Stimulated activated CD4-positive, alpha-beta T cell treated with anti-CD3 and anti-CD28 coated beads, Interleukin-12 subunit alpha, Interleukin-12 subunit beta, amount 100 ng/mL, for 4 hours (primary cell): ENCODE results near the gene ERN1.

Experiments used
- DNase-seq: peaks from one replicate; pipeline ENCODE4 v3.0.0-alpha.2; 2020

ERN1 gene

GRCh38 chr17:64056269-64057005 lies 73.5 kb downstream of the ERN1 start:
- no peak for DNase-seq

DNA sequence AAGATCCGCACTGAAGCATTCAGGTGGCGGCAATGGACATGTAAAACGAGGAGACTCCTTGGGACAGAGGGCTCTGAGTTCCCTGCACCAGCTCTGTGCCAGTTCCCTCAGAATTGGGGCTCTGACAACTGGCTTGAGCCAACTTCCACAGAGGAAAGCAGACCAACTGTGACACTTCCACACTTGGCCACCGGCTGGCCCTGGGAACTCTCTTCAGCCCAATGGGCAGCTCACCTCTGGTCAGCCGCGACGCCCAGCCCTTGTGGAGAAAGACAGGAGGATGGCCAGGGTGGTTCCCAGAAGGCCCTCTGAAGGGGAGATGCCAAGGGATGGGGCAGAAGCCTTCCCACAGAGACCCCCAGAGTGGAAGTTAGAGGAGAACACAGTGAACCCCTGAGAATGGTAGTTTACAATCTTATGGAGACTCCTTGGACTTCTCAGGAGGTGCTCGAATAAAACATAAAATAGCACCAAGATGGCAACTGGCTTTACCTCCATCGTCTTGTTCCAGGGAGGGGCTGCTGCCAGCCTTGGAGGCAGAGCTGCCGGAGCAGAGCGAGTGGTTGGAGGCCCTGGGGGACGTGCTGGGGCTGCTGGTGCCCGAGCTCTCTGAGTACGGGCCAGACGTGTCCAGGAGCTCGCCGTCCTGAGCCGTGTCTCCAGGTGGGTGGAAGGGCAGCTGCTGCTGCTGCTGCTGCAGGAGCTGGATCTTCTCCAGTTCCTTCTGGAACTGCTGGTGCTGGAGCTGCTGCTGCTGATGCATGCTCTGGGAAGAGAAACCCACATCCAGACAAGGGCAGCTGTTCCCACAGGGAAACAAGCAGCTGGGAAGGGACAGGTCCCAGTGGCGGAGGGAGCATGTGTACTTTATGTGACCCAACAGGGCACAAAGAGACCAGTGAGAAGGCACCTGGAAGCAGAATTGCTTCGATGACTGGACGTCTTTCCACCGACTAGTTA lies 74.5 kb downstream of the ERN1 start:
- DNase-seq, result no peak

DNA sequence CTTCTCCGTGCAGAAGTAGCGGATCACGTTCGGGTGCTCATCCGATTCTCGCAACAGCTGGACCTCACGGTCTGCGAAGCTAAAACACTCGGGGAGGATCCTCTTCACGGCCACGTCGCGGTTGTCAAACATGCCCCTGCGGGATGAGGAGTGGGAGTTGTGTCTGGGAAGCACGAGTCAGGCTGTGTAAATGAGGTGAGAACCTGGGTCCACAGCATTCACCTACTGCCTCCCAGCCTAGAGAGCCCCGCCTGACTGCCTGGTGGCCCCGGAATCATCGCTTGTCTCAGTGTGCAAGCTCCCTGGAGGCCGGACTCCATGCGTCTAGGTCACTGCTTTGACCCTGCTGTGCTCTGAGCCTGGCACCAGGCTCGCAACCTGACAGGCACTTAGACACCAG lies 75.6 kb downstream of the ERN1 start:
- DNase-seq, result no peak

DNA sequence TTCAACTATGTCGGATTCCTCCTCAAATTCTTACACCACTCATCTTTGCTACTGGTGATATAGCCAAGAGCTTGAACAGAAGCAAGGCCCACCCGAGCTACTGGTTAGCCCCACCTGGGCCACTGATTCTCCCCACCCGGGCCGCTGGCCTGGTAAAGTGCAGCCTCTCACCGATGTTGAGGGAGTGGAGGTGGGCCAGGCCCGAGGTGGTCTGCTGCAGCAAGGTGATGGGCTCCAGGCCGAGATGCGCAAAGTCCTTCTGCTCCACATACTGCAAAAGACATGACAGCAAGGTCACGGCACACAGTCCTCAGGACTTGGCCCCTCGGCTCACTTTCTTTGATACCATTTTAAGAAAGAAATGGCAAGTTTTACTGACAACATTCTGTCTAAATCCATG lies 76.8 kb downstream of the ERN1 start:
- DNase-seq, result no peak

- DNase-seq, result no peak
These were observed 78.8 kb downstream of the ERN1 start for GRCh38 chr17:64051153-64051552.

DNA sequence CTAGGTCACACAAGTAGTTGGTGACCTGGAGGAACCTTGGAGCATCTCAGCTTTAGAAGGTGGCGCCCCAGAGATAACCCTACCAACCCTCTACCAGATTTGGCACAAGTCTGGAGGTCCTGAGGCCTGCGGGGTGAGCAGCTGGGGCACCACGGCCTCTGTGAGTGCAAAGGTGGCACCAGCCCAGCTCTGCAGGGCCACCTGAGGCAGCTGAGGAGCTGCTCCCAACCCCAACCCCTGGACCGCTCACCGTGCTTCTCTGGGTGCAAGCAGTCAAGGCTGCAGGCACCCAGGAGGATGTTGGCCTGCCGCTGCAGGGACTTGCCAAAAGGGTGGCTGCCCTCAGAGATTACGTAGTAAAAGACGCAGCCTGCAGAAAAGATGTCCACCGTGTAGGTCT lies 81.1 kb downstream of the ERN1 start:
- no peak for DNase-seq

DNA sequence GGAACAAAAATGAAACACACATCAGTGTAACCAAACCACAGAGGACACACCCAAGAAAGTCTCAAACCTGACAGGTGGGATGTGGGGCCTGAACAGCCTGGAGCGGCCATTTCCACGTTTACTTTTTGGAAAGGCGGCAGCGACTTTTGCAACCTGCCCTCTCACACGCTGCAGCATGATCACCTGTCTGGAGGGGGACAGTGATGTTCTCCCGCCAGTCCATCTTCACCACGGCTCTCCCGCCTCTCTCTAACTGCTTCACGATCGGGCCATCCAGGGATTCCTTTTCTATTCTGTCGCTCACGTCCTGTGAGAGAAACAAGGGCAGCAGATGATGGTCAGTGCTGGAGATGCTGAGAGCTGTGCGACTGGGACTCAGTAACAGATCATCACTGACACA lies 84.8 kb downstream of the ERN1 start:
- no peak for DNase-seq

GRCh38 chr17:64042700-64043485 lies 87.1 kb downstream of the ERN1 start:
- no peak for DNase-seq

- no peak for DNase-seq
These were observed 88.0 kb downstream of the ERN1 start for GRCh38 chr17:64041912-64042311.

GRCh38 chr17:64040206-64040605 lies 89.7 kb downstream of the ERN1 start:
- no peak for DNase-seq

DNA sequence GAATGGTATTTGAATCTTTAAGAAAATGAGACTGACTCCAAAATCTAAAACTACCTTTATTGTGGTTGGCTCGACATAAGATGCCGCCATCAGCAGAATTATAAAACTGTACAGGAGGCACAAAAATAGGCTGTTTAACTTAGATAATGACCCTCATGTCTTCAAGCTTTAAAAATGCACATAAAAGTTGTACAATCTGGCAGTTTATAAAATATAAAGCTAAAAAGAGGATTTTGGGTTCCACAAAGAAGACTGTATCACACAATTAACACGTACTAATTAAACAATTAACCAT lies 90.9 kb downstream of the ERN1 start:
- no peak for DNase-seq

DNA sequence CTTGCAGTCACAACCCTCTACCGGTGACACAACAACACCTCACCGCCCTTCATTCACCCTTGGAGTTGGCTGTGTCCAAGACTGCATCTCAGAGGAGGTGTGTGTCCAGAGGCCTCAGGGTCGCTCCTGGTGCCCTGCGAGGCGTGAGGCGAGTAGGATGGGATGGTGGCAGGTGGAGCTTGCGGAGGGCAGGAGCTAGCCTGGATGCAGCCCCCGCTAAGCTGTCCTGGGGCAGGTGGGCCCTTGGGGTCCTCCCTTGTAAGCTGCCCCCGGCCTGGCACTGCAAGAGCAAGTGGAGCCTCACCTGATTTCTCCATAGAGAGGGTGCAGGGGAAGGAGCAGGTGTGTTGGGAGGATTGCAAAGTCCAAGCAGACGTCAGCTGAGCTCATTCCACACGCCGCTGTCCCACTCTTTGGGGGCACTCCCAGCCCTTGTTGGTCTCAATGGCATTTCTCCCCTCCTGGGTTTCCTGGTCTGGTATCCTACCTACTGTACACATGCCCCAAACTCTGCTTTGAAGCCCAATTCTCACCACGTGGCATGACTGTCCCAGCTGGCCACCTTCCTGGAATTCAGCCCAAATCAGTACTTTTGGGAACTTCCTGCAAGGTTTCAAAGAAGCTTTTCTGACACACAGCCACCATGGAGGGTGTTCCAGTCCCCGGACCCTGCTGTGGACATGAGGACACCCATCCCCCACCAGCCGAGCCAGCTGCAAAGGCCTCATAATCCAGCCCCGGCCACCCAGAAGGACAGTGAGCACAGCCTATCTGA lies 91.4 kb downstream of the ERN1 start:
- DNase-seq, result no peak

GRCh38 chr17:64037802-64038201 lies 92.1 kb downstream of the ERN1 start:
- DNase-seq, result no peak

- DNase-seq, result no peak
These were observed 92.8 kb downstream of the ERN1 start for GRCh38 chr17:64037180-64037579.

DNA sequence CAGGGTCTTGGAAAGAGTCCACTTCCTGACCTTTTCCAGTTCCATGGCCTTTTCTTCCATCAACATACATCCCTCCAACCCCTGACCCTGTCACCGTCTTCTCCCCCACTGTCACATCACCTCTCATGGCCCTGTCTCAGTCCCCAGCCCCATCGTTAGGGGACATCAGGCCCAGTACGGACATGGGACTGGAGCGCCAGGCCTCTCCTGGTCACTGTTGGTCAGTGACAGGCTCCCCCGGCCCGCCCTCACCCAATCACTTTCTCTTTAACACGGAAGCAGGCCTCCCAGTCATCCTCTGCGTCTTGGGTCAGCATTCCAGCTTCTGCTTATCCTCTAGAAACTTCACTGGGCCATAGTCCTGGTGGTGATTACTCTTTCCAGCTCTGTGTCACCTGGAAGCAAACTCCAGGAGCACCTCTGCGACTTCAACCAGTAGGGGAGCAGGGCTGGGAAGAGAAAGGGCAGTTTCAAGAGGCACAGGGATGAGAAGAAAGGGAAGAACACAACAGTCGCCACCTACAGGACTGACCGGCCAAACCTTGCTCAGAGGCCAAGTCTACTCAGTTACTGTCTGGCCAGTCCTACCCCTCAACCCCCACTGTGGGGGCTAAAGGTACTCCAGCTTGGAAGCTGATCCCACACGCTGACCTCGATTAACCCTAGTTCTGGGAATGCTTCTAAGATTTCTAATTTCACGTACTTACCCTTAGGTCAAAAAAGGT lies 93.6 kb downstream of the ERN1 start:
- no peak for DNase-seq

DNA sequence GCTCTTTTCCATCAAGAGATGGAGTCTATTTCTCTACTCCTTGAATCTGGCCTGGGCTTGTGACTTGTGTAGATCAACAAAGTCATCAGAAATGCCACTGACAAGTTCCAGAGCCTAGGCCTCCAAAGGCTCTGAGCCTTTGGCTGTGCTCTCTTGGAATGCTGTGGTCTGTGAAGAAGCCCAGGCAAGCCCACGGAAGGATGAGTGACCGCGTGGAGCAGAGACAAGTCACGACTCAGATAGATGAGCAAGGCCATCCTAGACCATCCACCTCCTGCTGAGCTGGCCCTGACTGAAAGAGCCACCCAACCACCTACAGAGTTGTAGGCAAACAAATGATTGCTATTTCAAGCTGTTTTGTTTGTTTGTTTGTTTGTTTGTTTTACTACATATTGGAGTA lies 97.9 kb downstream of the ERN1 start:
- no peak for DNase-seq

DNA sequence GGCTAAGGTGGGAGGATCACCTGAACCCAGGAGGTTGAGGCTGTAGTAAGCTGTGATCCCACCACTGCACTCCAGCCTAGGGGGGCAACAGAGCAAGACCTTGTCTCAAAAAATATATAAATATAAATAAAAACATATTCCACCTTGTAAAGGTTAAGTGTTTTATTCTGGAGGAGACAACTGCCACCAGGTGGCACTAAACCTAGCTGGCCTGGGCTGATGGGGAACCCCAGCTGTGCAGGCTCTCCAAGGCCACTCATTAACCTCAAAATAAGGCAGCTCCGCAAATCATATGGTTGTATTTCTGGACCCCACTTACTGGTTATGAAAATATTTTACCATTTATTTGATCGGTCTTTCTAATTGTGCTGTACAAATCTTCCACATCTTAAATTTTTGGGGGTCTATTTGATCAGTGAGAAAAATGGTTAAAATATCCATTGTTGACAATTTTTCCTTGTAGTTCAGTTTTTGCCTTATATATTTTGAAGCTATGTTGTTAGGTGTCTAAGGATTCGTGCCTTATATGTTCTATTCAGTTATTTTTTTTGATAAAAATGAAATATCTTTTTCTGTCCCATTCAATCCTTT lies 101.0 kb downstream of the ERN1 start:
- peak; percentile 61 for DNase-seq

- peak; percentile 79 for DNase-seq
These were observed 104.1 kb downstream of the ERN1 start for GRCh38 chr17:64025732-64026294.

DNA sequence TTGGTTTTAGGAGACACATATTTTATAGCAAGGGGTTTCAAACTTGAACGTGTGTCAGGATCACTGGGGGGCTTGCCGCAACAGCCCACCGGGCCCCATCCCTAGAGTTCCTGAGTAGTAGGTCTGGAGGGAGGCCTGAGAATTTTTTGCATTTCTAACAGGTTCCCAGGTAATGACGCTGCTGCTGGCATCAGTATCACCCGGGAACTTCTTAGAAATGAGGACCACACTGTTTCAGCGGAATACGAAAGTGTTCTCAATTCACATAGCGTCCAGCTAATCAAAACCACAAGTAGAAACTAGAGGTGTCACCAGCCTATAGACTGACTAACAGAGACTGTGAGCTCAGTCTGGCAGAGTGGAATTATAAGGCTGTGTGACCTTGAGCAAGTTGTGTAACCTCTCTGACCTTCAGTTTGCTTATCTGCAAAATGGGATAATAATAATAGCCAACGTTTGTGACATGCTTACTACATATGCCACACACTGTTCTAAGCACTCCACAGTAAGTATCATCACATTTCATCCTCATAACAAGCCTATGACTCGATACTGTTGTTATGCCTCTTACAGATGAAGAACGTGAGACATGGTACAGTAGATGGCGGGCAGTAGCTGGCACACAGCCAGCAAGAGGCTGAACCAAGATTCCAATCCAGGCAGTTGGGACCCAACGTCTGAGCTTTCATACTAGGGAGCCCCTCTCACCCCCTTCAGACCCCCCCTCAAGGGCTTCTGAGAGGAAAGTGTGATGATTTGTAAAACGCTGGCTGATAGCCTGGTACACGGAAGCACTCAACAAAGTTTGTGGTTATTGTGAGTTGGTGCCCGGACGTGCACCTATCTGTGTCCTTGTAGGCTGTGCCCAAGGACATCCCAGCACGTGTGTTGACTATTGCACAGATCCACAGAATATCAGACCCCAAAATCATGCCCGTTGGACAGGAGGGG lies 104.9 kb downstream of the ERN1 start:
- DNase-seq, result peak; percentile 22

DNA sequence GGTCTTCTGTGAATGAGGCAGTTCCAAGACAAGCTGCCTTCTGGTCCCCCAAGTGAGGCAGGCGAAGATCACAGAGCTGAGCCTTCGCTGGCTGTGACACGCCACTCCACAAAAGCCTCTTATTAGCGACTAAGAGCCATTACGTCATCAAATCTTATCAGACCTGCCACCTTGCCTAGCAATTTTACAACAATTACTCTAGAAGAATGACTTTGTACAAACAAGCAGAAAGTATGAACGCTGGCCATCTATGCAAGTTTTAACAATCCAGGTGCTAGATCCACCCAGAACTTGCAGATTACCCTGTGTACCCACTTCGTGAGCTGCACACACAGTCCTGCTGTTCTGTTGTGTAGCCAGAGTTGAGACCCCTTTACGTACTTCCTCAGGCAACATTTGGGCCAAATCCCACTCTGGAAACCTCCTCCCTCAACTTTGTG lies 105.7 kb downstream of the ERN1 start:
- no peak for DNase-seq
